Gastroesophageal sphincter (tissue), 3 donors: ENCODE measurements around the gene HPN.

Source experiments
- POLR2A ChIP-seq, 2 donors: fragments of 450-650 bp; IDR thresholded peaks; one replicate each; pipeline ENCODE4 v1.6.1; 2017; ENCODE audit warnings: antibody characterized with exemption in 2 of 2, mild to moderate bottlenecking in 2 of 2, moderate library complexity in 1 of 2
- POLR2AphosphoS5 ChIP-seq: sonication (generic); formaldehyde crosslinking; IDR thresholded peaks from one replicate; pipeline ENCODE4 v1.6.1; 2017; ENCODE audit warnings: antibody characterized with exemption
- TF ChIP-seq, protein P1 (sequence below), 4 experiments: fragments of 200-600 bp in 2 of 4; fragments of 450-650 bp in 2 of 4; sonication (generic) in 1 of 4; IDR thresholded peaks; one replicate each; pipeline ENCODE4 v1.5.1; 2017 to 2019; ENCODE audit warnings: antibody characterized with exemption in 4 of 4, mild to moderate bottlenecking in 2 of 4, moderate library complexity in 2 of 4

DNA sequence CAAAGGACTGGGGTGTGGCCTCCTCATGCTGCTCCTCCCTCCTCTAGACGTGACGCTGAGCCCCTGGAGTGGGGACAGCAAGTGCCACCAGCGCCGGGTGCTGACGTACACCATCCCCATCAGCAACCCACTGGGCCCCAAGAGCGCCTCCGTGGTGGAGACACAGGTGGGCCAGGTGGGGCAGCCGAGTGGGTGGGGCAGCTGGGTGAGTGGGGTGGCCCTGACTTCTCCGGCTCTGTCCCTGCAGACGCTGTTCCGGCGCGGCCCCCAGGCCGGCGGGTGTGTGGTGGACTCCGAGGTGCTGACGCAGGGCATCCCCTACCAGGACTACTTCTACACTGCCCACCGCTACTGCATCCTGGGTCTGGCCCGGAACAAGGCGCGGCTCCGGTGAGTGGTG lies 22.4 kb upstream of the HPN start:
- TF ChIP-seq POLR2AphosphoS5 (no peak), POLR2A (IDR thresholded peaks at IDR 0.05) (no peak)
- TF ChIP-seq, protein P1, sequence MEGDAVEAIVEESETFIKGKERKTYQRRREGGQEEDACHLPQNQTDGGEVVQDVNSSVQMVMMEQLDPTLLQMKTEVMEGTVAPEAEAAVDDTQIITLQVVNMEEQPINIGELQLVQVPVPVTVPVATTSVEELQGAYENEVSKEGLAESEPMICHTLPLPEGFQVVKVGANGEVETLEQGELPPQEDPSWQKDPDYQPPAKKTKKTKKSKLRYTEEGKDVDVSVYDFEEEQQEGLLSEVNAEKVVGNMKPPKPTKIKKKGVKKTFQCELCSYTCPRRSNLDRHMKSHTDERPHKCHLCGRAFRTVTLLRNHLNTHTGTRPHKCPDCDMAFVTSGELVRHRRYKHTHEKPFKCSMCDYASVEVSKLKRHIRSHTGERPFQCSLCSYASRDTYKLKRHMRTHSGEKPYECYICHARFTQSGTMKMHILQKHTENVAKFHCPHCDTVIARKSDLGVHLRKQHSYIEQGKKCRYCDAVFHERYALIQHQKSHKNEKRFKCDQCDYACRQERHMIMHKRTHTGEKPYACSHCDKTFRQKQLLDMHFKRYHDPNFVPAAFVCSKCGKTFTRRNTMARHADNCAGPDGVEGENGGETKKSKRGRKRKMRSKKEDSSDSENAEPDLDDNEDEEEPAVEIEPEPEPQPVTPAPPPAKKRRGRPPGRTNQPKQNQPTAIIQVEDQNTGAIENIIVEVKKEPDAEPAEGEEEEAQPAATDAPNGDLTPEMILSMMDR (IDR thresholded peaks at IDR 0.05), result no peak
